HTR-8/SVneo (cell line): ENCODE data around the gene WDR31.

Experiments used
- DNase-seq: peaks from one replicate; pipeline ENCODE4 v3.0.0; 2011; ENCODE audit warnings: low spot score, mixed read lengths; ENCODE audit not compliant: insufficient read length
- FAIRE-seq: peaks from 2 replicates; lab custom pipeline; 2011; peaks lifted over from hg19 to GRCh38; lab: Jason Lieb, UNC

Gene WDR31

DNA sequence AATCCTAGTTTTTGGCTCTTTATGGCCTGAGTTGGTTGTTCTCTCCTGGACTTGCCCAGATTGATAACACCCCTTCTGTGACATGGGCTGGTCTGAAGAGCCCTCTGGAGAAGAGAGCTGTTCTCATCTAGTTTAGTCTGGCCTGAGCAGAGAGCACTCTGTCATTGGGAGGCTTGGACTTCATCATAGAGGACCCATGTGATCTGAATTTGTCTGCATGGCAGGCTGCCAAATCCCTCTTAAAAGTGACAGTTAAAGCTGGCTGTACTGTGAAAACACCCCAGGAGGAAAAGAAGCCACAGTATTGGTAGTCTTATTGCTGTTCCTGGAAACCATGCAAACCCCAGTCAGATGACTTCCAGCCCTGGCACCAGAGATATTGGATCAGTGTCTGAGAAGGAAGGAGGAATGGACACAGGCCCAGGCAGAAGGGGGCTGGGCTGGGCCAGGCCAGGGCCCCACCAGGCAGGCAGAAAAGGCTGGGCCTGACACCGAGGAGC lies 3.7 kb upstream of the WDR31 start:
- DNase-seq (no peak), FAIRE-seq (no peak)

DNA sequence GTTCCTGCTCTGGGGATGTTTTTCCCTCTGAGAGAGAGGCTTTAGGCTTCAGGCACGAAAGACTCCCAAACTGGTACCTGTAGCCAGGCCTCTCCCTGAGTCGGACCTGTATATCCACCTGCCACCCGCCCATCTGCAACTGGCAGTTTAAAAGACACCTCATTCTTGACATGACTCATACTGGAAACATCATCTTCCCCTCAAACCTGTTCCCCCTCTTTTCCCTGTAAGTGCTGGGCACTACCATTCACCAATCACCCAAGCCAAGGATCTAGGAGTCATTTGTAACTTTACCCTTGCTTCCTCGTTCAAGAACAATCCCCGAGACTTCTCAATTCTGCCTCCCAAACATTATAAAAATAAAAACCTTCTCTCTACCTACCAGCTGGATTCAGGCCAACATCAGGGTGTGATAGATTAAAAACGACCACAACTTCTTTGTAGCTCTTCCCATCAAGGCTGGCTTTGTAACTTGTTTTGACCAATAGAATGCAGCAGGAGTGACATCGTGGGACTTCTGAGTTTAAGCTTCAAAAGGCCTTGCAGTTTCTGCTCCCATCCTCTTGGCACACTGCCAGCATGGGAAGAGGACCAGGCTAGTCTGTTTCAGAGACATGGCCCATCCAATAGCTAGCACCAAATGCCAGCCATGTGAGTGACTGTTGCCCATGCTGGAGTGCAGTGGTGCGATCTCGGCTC lies 1.8 kb upstream of the WDR31 start:
- DNase-seq (no peak), FAIRE-seq (no peak)

DNA sequence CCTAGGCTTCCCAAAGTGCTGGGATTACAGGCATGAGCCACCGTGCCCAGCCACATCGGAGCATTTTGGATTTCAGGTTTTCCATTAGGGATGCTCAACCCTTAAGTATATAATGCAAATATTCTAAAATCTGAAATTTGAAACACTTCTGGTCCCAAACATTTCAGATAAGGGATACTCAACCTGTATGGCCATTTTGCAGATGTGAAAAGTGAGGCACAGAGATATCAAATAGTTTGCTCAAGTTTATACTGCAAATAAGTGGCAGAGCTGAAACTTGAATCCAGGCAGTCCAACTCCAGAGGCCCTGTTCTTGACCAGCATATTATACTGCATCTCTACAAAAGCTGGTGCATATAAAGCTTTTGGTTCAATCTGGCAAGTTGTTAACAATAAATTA lies 2.4 kb downstream of the WDR31 start:
- FAIRE-seq (no peak), DNase-seq (no peak)

DNA sequence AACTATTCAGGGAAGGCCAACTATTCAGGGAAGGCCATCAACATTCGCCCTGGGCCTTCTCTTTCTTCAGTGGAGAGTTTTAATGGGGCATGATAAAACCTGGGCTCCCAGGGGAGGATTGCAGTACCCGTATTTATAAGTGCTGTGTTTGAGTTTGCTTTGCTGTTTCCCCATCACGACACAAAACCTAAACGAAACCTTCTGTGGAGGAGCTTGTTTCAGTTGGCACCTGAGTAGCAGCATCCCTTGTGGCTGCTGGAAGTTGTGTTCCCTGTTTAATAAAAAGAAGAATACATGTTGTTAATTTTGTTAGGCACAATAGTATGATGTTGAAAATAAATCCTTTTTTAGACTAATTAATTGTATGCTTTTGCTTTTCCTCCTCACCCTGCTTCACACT lies 8.3 kb downstream of the WDR31 start:
- FAIRE-seq (no peak), DNase-seq (no peak)

DNA sequence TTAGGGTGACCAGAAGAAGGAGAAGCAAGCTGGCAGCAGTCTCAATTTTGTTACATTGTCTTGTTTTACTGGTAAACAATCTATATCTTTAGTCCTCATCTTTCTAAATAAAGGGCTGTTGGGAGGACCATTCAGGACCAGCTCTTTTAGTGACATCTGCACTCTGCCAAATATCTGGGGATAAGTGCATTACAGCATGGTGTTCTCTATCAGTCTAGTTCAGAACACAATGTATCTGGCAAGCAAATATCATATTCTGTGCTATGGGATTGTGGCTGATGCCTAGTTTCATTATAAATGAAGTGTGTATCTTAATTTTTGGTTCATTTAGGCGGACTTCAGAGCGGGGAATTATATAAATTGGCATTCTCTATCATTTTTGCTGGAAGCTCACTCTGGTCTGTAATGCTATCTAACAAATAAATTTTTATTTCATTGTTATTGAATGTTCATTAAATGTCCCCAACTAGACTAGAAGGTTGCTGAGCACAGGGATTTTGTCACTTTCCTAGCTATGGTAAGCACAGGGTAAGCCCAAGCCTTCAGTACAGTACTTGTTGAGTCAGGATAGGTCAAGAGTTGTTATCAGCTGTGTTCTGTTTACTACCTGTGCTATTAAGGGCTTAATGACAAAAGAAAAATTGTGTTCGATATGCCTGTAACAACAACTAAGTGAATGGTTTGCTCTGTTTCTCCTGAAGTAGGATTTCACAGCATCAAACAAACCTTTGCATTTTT lies 11.9 kb downstream of the WDR31 start:
- FAIRE-seq, result no peak

DNA sequence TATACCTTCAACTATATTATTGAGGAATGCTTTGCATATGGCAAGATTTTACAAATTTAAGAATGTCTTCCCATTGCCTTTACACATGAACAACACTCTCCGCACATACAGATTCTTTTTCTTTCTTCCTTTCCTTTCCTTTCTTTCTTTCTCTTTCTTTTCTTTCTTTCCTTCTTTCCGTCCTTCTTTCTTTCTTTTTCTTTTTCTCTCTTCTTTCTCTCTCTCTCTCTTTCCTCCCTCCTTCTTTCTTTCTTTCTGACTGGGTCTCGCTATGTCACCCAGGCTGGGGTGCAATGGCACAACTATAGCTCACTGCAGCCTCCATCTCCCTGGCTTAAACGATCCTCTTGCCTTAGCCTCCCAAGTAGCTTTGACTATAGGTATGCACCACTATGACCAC lies 13.8 kb downstream of the WDR31 start:
- FAIRE-seq, result no peak
- DNase-seq, result no peak

More for the DNA sequence above, 11.9 kb downstream of the WDR31 start:
- no peak for DNase-seq

DNA sequence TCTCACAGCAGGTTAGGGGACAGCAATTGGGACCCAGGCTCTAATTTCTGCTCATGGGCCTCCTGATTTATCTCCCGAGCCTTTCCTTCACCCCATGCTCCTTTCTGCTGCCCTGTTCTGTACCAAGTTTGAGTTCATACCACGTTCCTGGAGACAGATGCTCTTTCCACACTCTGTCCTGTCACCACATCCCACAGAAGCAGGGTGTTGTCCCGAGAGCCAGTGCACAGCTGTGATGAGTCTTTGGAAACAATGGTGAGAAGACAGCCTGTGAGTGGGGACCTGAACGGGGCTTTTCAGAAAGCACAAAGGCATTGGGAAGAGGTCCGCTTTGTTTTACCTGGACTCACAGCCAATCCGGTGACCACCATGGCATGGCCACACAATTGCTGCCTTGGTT lies 17.4 kb downstream of the WDR31 start:
- no peak for FAIRE-seq
- DNase-seq, result no peak

DNA sequence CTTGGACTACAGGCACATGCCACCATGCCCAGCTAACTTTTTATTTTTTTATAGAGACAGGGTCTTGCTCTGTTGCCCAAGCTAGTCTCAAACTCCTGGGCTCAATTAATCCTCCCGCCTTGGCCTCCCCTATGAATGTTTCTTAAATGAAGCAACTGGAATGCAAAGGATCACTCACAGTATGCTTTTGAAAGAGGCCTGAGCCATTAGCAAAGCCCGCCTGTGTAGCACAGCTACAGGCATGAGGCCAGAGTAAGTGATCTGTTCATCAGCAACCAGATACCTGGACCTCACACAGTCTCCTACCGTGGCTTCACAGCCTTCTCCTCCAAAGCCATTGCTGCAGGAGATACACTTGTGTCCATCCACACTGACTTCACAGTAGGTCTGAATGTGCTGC lies 20.0 kb downstream of the WDR31 start:
- DNase-seq, result no peak
- no peak for FAIRE-seq

DNA sequence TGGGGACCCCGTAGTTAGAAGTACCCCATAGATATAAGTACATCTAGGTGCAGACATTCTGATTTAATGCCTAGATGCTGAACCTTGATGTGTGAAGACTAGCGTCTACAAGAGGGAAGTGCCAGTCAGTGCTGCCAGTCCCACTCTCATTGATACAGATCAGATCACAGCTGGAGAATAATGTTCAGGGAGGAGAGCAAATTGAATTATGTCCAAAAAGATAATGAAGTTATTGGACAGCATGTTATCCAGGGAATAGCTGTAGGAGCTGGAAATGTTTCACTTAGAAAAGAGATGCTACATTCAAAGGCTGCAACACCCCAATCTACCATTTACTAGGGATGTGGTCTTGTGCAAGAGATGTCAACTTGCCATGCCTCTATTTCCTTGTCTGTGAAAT lies 21.0 kb downstream of the WDR31 start:
- FAIRE-seq (no peak), DNase-seq (no peak)

DNA sequence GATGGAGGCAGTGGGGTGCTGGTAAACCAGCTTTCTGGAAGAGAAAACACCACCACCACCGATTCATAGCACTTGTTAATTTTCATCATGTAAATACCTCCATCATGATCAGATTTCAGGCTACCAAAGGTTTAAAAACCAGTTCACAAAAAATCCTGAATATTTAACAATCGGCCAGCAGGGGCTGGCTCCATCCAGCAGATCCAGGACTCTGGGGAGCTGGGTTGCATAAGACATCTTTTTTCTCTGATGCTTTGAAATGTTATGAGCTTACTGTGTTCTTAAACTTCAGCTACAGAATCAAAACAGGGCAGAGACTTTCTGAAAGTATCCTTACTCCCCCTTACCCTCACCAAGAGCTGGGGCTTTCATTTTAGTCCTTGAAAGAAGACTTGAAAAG lies 22.3 kb downstream of the WDR31 start:
- DNase-seq (no peak), FAIRE-seq (no peak)

DNA sequence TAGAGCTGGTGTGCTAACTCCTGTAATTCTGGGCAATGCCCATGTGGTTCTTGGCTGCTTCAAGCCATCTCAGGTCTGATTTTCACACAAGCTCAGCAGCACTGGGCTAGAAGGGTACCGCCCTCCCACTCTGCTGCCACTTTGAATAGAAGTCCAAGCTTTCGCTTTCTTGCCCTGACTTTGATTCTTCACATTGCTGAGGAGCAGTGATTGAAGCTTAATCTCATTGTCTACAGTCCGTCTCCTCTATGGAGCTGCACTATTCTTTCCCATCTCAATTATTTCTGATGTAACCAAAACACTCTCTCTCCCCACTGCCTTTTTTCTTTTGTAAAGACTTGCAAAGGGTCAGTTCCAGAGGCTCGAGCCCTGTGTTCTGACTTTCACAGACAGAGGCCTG lies 24.0 kb downstream of the WDR31 start:
- FAIRE-seq (no peak), DNase-seq (no peak)

DNA sequence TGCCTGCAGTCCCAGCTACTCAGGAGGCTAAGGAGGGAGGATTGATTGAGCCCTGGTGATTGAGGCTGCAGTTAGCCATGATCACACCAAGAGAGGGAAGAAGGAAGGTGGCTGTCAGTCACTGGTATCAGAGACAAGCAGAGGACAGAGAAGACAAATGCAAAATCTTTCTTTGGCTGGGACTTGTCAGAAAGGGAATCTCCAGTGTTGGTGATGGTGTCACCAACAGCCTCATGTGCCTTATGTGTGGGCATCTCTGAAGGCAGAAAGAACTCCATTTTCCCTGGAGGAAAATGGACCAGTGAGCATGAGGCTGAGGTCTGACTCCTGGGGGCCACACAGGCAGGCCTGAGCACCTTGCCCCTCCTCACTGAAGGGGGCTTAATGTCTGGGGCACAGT lies 24.8 kb downstream of the WDR31 start:
- no peak for FAIRE-seq

DNA sequence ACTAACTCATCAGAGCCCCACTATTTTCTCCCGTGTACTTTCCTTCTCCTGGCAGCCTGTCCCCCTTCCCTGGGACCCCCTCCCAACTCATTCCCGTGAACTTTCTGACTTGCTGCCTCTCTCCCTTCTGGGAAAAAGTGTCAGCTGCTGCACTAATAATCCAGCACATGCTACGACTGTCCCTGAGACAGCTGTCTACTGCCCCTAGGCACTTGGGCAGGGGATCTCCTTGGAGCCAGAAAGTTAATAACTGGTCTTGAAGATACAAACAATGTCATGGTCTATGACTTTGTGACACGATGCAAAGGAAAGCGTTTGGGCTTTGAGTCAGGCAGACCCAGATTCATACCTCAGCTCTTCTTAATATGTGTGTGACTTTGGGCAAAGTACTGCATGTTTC lies 26.8 kb downstream of the WDR31 start:
- DNase-seq (no peak), FAIRE-seq (no peak)

More for the DNA sequence above, 24.8 kb downstream of the WDR31 start:
- no peak for DNase-seq

DNA sequence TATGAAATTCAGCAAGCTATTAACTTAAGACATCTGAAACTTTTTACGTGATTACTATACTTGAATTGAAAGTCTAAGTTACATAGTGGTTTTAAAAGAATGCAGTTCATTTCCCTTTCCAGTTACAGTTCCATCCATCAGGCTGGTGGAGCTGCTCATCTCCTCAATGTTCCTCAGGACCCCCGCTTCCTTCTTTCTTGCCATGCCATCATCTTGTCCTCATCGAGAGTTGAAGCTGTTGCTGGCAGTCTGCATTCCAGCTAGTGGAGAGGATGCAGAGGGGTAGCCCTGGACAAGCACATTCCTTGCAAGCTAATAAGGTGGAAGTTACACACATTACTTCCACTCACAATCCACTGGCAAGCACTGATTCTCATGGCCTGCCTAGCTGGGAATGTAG lies 28.1 kb downstream of the WDR31 start:
- DNase-seq (no peak), FAIRE-seq (no peak)

DNA sequence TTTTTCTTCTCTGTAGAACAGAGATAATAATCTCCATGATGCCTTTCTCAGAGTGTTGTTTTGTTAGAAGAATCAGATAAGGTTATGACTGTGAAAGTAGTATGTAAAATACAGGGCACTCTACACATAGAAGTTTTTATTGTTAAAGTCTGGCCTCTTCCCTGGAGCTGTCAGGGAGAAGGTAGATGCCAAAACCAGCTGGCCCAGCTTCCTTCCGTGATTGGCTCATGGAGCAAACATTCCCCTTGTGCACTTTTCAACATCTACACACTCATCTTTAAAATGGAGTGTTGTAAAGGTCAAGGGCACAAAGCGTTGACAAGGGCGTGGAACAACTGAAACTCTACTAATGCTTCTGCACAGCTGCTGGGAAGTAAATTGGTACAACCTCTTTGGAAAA lies 29.5 kb downstream of the WDR31 start:
- FAIRE-seq (no peak), DNase-seq (no peak)

DNA sequence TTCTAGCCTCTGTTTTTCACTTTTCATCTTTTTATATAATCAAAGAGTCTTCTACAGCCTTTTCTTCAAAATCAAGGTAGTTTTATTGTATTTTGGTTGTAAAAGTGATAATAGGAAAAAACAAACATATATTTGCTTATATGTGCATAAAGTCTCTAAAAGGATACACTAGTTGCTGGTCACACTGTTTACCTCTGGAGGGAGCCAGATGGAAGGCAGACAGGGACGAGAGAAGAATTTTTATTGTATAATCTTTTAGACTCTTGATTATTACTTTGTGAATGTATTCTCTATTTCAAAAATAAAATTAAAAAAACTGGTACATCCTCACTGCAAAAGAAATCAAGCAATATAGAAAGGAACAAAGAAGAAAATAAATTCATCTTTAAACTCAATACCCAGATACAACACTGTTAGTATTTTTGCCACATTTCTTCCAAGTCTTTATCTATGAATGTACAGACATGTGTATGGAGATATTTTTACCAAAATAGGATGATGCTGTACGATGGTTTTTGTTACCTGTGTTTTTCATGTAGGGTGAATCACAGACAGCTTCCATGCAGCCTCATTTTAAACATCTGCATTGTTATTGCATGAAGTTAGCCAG lies 30.8 kb downstream of the WDR31 start:
- DNase-seq (peak; percentile 54), FAIRE-seq (no peak)

DNA sequence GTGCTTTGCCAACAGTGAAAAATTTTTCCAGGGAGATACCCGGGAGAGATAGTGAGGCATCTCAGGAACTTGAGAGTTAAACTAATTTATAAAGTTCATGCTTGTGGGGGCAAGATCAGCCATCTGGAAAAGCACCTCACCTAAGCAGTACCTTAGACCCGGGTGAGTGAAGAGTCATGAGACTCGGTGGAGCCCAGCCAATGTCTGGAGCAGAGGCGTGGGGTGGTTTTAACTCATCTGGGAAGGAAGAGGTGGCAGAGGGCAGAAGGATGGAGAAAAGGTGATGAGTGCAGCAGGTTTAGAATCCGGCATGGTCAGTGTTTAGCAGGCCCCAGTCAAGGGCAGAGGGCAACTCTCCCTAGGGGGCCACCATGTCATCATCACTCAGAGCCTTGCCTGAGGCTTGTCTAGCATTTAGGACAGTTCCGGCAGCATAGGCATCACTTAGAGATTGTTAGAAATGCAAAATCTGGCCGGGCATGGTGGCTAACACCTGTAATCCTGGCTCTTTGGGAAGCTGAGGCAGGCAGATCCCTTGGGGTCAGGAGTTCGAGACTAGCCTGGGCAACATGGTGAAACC lies 32.6 kb downstream of the WDR31 start:
- DNase-seq (no peak), FAIRE-seq (no peak)

DNA sequence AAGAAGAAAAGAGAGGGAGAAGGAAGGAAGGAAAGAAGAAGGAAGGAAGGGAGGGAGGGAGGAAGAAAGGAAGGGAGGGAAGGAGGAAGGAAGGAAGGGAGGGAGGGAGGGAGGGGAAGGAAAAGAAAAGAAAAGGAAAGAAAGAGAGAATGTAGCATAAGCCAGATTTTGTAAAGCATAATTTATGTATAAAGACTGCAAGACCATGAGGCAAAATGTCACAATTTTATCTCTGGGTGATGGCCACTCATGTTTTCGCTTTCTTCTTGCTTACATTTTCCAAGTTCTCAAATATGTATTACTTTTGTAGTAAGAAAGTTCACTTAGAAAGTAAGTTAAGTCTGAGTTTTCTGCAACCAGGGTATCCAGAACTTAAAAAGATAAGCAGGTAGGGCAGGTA lies 33.5 kb downstream of the WDR31 start:
- no peak for DNase-seq
- no peak for FAIRE-seq

DNA sequence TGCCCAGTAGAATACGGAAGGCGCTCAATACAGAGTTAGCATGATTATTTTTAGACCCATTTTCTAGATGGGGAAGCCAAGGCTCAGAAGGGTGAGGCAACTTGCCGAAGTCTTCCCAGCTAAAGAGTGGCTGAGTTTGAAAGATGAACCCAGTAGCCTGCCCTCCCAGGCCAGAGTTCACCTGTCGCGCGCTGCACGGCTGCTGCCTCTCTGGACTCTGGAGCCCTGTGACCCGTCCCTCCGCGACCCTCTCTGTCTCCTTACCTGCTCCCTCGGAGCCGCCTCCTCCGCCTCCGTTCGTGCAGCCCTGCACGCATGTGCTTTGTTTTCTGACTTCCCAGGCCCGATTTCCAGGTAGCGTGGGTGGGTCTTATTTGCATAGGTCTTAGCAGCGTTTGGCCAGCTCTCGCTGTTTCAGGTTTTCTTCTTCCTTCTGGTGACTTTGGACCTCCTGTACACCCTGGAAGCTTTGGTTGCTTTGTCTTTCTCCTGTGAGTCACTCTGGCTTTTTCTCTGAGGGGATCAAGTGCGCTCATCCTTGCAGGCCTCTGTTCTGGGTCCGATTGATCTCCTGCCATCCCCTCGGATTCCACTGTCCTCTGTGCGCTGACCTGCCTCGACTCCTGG lies 37.2 kb downstream of the WDR31 start, which contains the start of gene RNF183:
Gene RNF183 (minus strand): TSS at position 585 of the 627 bp plus-strand sequence. CDS start 5,192 bp downstream, outside the sequence.
- FAIRE-seq (no peak), DNase-seq (no peak)

DNA sequence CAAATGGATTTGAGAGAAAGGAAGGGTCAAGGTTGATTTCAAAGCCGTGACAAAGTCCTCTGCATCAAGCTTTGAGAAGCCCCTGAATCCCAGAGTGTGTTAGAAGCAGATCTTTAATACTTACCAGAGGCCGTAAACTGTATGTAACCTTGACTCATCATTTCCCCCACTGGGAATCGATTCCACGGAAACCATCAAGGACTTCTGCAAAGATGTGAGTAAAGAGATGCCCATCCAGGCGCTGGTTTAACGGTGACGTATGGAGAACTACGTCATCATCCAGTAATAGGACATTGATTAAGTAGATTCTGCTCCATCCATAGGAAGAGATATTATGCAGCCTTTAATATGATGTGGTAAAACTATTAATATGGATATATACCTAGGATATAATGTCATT lies 38.5 kb downstream of the WDR31 start:
- DNase-seq (no peak), FAIRE-seq (no peak)
